HuH-7 (cell line): Measurements from ENCODE around the gene ACSL6.

Source experiments
- DNase-seq: peaks from one replicate; pipeline ENCODE4 v3.0.0; 2011; ENCODE audit warnings: low spot score

ACSL6 gene

GRCh38 chr5:131977212-131977604 lies 34.2 kb downstream of the ACSL6 start:
- no peak for DNase-seq

DNA sequence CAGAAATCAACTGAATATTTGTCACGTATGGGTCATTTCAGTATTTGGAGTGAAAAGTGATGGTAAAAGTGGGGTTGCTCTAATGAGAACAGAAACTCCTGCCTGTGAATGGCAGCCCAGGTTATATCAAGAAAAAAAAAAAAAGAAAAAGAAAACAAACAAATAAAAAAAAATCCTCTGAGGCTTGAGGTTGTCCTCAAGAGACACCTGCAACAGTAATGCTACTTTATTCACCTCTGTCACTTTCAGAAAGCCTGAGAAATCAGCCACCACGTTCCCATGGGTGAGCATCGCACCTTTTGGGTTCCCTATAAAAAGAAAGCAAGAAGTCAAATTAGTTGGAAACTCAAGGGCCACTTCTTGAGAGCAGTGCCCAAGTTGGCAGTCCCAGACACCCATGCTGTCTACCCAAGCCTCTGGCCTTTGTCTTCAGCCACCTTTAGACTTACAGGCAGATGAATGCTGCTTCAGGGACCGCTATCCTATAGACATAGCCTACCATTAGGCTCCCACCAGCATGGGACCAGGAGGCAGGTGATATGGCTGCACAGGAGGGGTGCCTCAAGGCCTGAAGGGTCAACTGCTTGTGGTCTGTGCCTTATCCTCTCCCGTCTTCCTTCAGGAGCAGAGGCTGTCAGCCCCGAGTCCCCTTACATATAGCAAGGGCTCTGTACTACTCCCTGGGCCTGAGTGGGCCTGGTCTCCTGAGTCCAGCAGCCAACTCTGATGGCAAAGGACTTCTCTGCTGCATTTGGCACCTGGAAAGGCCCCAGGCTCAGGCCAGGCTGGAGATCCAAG lies 34.8 kb downstream of the ACSL6 start:
- no peak for DNase-seq

DNA sequence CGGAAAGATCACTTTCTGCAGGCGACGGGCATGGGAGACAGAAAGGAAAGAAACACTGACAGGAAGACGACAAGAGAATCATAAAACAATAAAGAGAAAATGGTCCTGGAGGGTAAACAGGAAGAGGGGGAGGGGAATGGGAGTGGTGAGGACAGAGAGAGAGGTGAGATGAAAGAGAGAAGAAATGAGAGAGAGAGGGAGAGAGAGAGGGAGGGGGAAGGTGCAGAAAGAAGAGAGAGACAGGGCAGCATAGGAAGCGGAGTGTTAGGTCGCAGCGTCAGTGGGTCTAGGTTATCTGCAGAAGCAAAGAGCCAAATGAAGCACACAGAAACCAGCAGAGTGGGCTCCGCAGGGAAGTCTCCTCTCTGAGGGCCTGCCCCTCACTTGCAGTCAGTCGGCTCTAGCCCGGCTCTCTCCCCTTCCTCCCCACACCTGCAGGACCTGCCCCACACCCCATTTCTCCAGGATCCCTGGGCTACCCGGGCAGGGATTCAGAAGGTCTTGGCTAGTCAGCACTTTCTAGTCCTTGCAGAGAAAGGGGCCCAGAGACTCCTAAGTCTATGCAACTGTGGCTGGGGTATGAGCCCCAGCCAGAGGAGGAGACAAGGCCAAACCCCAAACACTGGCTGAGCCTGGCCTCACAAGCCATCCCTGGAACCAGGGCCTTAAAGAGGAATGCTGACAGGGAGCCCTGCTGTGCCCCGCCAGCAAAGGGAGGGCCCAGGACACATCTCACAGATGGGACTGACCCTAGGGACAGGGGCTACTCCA lies 36.3 kb downstream of the ACSL6 start:
- DNase-seq, result no peak

- DNase-seq, result no peak
Observed at GRCh38 chr5:131974622-131974955, 36.9 kb downstream of the ACSL6 start.

DNA sequence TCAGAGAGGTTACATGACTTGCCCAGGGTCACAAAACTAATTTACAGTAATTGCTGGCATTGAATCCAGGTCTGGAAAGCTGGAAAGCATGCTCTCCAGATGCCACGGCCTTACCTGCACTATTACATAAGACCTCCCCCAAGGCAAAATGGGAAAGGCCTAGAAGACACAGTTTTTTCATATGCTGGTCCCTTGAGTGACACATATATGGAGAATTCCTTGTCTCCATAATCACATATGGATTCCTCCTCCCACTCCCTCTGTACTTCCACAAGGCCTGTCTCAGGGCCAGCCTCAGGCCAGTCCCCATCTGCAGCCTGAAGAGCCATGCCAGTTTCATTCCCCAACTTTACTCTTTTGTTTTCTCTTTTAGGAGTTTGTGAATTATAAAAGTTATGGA lies 37.4 kb downstream of the ACSL6 start:
- DNase-seq, result no peak

GRCh38 chr5:131973089-131973712 lies 38.3 kb downstream of the ACSL6 start:
- DNase-seq, result no peak

DNA sequence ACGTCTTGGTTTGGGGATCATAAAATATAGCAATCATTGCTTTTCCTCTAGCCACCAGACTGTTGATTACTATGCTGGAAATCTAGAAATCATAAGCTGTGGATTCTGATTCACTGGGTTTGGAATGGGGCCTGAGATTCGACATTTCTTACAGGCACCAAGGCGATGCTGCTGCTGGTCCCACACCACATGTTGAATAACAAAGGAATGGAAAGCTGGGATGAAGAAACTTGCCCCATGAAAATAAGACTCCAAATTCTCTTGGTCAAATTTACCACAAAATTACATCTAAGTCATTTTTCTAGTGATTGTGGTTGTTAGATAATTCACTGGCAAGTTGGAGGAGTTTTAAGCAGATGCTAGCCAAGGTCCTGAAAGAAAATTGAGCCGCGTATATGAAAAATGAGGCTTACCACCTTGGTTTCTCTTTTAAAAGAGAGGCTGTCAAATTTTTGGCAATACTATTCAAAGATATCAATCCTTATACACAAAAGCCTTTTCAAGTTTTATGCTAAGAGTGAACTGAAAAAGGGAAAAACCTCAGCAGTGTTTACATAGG lies 43.0 kb downstream of the ACSL6 start:
- no peak for DNase-seq

GRCh38 chr5:131966551-131966950 lies 44.9 kb downstream of the ACSL6 start:
- no peak for DNase-seq

- no peak for DNase-seq
Observed at GRCh38 chr5:131965826-131966415, 45.5 kb downstream of the ACSL6 start.

DNA sequence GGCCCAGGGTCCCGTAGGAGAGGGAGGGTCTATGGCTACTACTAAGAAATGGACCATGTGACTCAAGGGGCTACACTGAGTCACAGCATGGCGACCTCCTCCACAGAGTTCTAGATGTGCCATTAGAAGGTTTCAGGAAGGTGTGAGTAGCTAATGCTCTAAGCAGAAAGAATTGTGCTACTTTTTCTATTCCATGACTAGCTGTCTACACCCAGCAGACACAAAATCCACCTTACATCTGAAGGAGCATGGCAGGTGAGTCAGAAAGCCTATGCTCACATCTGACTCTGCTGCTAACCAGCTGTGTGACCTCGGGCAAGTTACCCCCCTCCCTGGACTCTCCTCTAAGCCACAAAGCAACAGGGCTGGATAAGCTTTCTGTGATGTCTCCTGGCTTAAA lies 51.6 kb downstream of the ACSL6 start:
- DNase-seq, result no peak

DNA sequence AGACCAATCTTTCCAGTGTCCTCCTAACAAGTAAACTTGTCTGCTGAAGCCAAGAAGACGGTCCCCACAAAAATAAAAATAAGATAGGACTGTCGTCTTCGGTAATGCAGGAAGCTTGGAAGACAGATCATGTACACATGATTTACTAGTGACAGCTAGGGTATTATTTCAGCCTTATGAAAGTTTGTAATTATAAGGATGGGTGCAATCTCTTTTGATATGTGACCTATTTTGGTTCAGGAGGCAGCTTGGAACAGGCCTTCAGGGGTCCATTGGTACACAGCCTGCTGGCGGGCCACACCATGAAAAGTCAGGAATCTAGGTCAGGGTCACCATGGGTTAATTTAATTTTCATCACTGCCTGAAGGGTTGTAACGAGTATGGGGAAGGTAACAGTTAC lies 52.3 kb downstream of the ACSL6 start:
- DNase-seq, result no peak

GRCh38 chr5:131957721-131958441 lies 53.6 kb downstream of the ACSL6 start:
- DNase-seq, result no peak

DNA sequence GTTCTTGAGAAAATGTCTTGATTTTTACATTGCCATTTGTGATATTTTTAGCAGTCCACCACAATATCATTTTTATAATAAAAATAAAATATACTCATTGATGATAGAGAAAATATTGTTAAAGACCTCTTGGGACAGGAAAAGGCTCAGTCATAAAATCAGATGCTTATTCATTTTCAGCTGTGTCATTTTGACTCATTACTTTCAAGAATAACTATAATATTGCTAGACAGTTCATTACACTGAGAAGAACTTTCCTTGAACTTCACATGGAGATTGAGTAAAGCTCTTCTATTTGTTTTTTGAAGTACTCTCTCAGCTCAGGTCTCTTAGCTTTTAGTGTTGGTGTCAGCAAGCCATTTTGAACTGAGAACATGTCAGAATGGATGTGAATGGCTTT lies 57.5 kb downstream of the ACSL6 start:
- no peak for DNase-seq

- DNase-seq, result no peak
Observed at GRCh38 chr5:131952301-131952857, 59.1 kb downstream of the ACSL6 start.

DNA sequence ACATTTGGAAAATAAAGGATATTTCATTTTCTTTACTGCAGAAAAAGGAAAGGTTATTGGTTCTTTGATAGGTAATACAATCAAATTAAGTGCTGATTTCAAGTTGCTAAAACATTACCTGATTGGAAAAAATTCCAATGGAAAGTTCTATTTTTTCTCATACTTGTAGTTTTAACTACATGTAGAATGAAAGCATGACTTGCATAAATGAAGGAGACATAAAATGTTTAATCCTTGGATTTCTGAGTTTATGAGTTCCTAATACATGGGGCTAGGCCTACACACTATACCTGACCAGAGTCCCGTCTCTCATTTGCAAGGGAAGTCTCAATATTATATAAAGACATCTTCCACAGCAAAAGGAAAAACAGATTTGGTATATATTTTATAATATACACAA lies 60.8 kb downstream of the ACSL6 start:
- no peak for DNase-seq

- no peak for DNase-seq
Observed at GRCh38 chr5:131947445-131947844, 64.0 kb downstream of the ACSL6 start.

DNA sequence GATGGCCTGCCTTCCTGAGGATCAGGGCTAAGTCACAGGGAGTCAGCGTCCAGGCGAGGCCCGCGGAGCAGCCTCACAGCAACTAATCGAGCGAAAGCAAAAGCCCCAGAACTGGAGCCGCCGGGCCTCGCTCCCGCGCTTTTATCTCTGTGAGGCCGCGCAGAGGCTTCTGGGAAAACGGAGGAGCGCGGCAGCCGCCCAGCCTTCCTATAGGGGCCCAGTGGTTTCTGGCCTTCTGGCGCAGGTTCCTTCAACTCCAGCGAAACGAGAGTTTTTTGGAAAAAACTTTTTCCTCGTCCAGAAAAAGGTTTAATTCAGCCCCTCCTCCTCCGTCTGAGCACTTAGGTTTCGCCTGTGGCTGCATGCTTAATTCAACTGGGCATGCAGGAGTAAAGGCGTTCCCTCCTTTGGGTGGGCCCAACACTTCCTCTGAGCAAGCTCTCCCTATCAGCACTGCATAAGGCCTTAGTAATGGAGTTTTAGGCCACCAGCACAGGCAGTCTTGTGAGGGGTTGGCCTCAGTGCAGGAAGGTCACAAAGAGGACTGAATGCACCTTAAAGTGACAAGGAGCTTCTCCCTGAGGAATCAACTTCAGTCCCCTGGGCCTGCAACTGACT lies 65.8 kb downstream of the ACSL6 start, which contains the start of gene MEIKIN:
Gene MEIKIN (minus strand): TSS at position 113 of the 618 bp plus-strand sequence. CDS start 158 bp downstream, outside the sequence.
- no peak for DNase-seq

DNA sequence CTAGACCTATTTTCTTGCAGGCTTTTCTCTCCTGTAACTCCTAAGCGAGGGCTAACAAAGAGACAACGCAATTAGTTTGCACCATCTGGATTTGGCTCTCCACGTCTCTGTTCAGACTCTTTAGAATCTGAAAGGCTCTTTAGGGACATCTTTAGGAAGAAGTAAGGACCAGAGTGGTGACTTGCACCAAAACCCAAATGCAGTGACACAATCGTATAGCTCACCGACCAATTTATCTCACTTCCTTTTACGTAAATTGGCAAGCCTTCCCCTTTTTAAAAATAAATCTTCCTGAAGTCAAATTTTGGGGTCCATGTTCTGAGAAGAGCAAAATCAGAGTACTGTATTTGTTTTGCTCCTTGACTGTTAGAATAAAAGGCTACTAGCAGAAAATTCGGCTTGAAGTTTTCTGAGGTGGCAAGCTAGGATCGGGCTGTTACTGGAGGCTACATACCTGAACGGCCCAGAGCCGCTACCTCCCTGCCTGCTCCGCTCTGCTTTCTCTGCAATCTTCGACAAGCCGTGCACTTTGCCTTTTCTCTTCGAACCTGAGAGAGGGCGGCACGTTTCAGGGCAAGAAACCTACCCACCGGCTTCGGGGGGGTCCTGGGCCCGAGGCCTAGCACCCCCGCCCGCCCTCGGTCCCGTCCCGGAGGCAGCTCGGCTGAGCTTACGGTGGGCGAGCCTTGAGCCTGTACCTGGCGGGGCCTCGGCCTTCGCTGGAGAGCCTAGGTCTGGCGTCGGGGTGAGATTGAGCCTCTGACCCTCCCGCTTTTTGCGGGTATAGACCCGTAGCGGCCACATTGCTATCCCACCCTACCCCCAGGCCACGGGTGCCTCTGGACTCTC lies 66.5 kb downstream of the ACSL6 start:
- DNase-seq, result no peak

DNA sequence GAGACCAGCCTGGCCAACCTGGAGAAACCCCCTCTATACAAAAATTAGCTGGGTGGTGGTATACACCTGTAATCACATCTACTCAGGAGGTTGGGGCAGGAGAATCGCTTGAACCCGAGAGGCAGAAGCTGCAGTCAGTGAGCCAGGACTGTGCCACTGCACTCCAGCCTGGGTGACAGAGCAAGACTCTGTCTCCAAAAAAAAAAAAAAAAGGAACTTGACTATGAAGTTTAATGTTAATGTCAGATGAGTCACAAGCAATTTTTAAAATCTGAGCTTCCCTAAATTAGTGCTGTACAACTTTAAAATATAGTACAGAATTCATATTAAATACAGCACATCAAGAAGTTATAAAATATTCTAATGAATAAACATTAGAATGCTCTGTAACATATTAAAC lies 67.5 kb downstream of the ACSL6 start:
- DNase-seq, result no peak

DNA sequence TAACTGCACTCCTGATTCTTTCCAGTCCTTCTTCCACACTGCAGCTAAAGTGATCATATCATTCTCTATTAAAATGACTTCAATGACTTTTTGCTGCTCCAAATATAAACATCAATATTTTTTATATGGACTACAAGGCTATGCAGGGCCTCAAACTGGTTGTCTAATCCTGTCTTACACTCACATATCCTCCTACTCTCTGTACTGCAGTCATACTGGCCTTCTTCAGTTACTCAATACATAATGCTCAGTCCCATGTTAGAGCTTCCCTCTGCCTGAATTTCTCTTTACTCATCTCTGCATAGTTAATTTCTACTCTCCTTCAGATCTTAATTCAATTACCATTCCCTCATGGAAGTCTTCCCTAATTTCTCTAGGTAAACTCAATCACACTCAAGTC lies 69.4 kb downstream of the ACSL6 start:
- no peak for DNase-seq
